ENCODE data around the gene INPP5A.

- TF ChIP-seq POLR2A (IDR thresholded peaks at IDR 0.05) (no peak), CTCF (IDR thresholded peaks at IDR 0.05) (no peak)
Measured at GRCh38 chr10:132713421-132714095, 176.0 kb downstream of the INPP5A start.

All from upper lobe of left lung (tissue), 4 donors.